Measurements from ENCODE around the gene FBXL7.

The FBXL7 gene

GRCh38 chr5:15794052-15794985 is 294.3 kb downstream of the FBXL7 start:
- no peaks in the 10 kb centered on the region for H3K79me1 ChIP-seq (ENCODE audit: low read length)
- H4K91ac ChIP-seq (ENCODE audit: low read depth, low read length), result no peak overlapping the region
- WGBS (ENCODE audit: extremely low coverage, insufficient coverage, insufficient read length), result no CpG with 5 or more reads among the region's 6 CpGs
- peaks cover 1% of the 10 kb centered on the region for H3K9me3 ChIP-seq (ENCODE audit: insufficient read depth, low read depth, low read length)
- H3K27ac ChIP-seq (ENCODE audit: low read depth, low read length), result no peak overlapping the region
- no peak overlapping the region for H3K4ac ChIP-seq (ENCODE audit: low read depth, low read length)
- no peak overlapping the region for H3K23ac ChIP-seq (ENCODE audit: low read length)
- no peak overlapping the region for H3K9ac ChIP-seq (ENCODE audit: low read length)
- no peak overlapping the region for H3K4me2 ChIP-seq (ENCODE audit: low read length)
- H2BK12ac ChIP-seq (ENCODE audit: low read length), result no peak overlapping the region
- H2BK120ac ChIP-seq (ENCODE audit: insufficient read depth, low read length, poor library complexity), result no peak overlapping the region
- H3K36me3 ChIP-seq (ENCODE audit: control insufficient read depth in 1 of 2, insufficient read depth in 2 of 2, low read length in 2 of 2), result no peaks in the 10 kb centered on the region
- H2AFZ ChIP-seq (ENCODE audit: insufficient read depth, low read length, poor library complexity), result no peak overlapping the region
- H3K79me2 ChIP-seq (ENCODE audit: control insufficient read depth, insufficient read depth, low read length, poor library complexity), result no peaks in the 10 kb centered on the region
- H3K14ac ChIP-seq (ENCODE audit: low read length), result no peak overlapping the region
- peak in 1 of 2 donors; percentile 23 for DNase-seq
- no peak overlapping the region for H2BK5ac ChIP-seq (ENCODE audit: low read depth, low read length, poor library complexity)
- no peak overlapping the region for H4K12ac ChIP-seq (ENCODE audit: low read depth, low read length)
- no peak overlapping the region for H3K4me3 ChIP-seq (ENCODE audit: low read depth, low read length)
- no peak overlapping the region for H4K8ac ChIP-seq (ENCODE audit: low read depth, low read length)
- H3K18ac ChIP-seq (ENCODE audit: low read length), result no peak overlapping the region
- H3K4me1 ChIP-seq (ENCODE audit: control insufficient read depth in 1 of 2, insufficient read depth in 2 of 2, low read length in 2 of 2), result no peaks in the 10 kb centered on the region
- H3K27me3 ChIP-seq (ENCODE audit: insufficient read depth, low read length), result no peaks in the 10 kb centered on the region
- H2AK5ac ChIP-seq (ENCODE audit: low read length), result no peak overlapping the region

GRCh38 chr5:15796096-15796495 is 296.1 kb downstream of the FBXL7 start:
- H4K91ac ChIP-seq (ENCODE audit: low read depth, low read length), result no peak overlapping the region
- H3K9me3 ChIP-seq (ENCODE audit: insufficient read depth, low read depth, low read length), result peaks cover 1% of the 10 kb centered on the region
- H2AFZ ChIP-seq (ENCODE audit: insufficient read depth, low read length, poor library complexity), result no peak overlapping the region
- H3K36me3 ChIP-seq (ENCODE audit: control insufficient read depth in 1 of 2, insufficient read depth in 2 of 2, low read length in 2 of 2), result no peaks in the 10 kb centered on the region
- H3K4ac ChIP-seq (ENCODE audit: low read depth, low read length), result no peak overlapping the region
- no peak overlapping the region for H2BK120ac ChIP-seq (ENCODE audit: insufficient read depth, low read length, poor library complexity)
- H3K18ac ChIP-seq (ENCODE audit: low read length), result no peak overlapping the region
- no peak for DNase-seq
- no peak overlapping the region for H2BK5ac ChIP-seq (ENCODE audit: low read depth, low read length, poor library complexity)
- H3K4me1 ChIP-seq (ENCODE audit: control insufficient read depth in 1 of 2, insufficient read depth in 2 of 2, low read length in 2 of 2), result no peaks in the 10 kb centered on the region
- H3K79me2 ChIP-seq (ENCODE audit: control insufficient read depth, insufficient read depth, low read length, poor library complexity), result no peaks in the 10 kb centered on the region
- H2AK5ac ChIP-seq (ENCODE audit: low read length), result no peak overlapping the region
- no peaks in the 10 kb centered on the region for H3K79me1 ChIP-seq (ENCODE audit: low read length)
- H4K8ac ChIP-seq (ENCODE audit: low read depth, low read length), result no peak overlapping the region
- no peak overlapping the region for H3K4me2 ChIP-seq (ENCODE audit: low read length)
- H3K9ac ChIP-seq (ENCODE audit: low read length), result no peak overlapping the region
- no peak overlapping the region for H3K14ac ChIP-seq (ENCODE audit: low read length)
- no CpG with 5 or more reads among the region's 2 CpGs for WGBS (ENCODE audit: extremely low coverage, insufficient coverage, insufficient read length)
- H3K27ac ChIP-seq (ENCODE audit: low read depth, low read length), result no peak overlapping the region
- H3K27me3 ChIP-seq (ENCODE audit: insufficient read depth, low read length), result no peaks in the 10 kb centered on the region
- no peak overlapping the region for H4K12ac ChIP-seq (ENCODE audit: low read depth, low read length)
- H3K4me3 ChIP-seq (ENCODE audit: low read depth, low read length), result no peak overlapping the region
- no peak overlapping the region for H2BK12ac ChIP-seq (ENCODE audit: low read length)
- no peak overlapping the region for H3K23ac ChIP-seq (ENCODE audit: low read length)

- Histone ChIP-seq H3K4me2 (ENCODE audit: low read length) (no peak overlapping the region), H4K8ac (ENCODE audit: low read depth, low read length) (no peak overlapping the region), H3K4me3 (ENCODE audit: low read depth, low read length) (no peak overlapping the region), H2BK120ac (ENCODE audit: insufficient read depth, low read length, poor library complexity) (no peak overlapping the region), H2AFZ (ENCODE audit: insufficient read depth, low read length, poor library complexity) (no peak overlapping the region), H4K91ac (ENCODE audit: low read depth, low read length) (no peak overlapping the region), H4K12ac (ENCODE audit: low read depth, low read length) (no peak overlapping the region), H3K4me1 (ENCODE audit: control insufficient read depth in 1 of 2, insufficient read depth in 2 of 2, low read length in 2 of 2) (no peaks in the 10 kb centered on the region), H2AK5ac (ENCODE audit: low read length) (no peak overlapping the region), H3K23ac (ENCODE audit: low read length) (no peak overlapping the region), H3K14ac (ENCODE audit: low read length) (no peak overlapping the region), H3K18ac (ENCODE audit: low read length) (no peak overlapping the region), H3K36me3 (ENCODE audit: control insufficient read depth in 1 of 2, insufficient read depth in 2 of 2, low read length in 2 of 2) (no peaks in the 10 kb centered on the region), H3K9ac (ENCODE audit: low read length) (no peak overlapping the region), H3K9me3 (ENCODE audit: insufficient read depth, low read depth, low read length) (peaks cover 1% of the 10 kb centered on the region), H3K79me2 (ENCODE audit: control insufficient read depth, insufficient read depth, low read length, poor library complexity) (no peaks in the 10 kb centered on the region), H2BK5ac (ENCODE audit: low read depth, low read length, poor library complexity) (no peak overlapping the region), H2BK12ac (ENCODE audit: low read length) (no peak overlapping the region), H3K27ac (ENCODE audit: low read depth, low read length) (no peak overlapping the region), H3K4ac (ENCODE audit: low read depth, low read length) (no peak overlapping the region), H3K79me1 (ENCODE audit: low read length) (no peaks in the 10 kb centered on the region), H3K27me3 (ENCODE audit: insufficient read depth, low read length) (no peaks in the 10 kb centered on the region)
- no CpG with 5 or more reads among the region's 6 CpGs for WGBS (ENCODE audit: extremely low coverage, insufficient coverage, insufficient read length)
- no peak for DNase-seq
These were observed 296.6 kb downstream of the FBXL7 start for GRCh38 chr5:15796557-15796956.

GRCh38 chr5:15797116-15797515 is 297.1 kb downstream of the FBXL7 start:
- H3K14ac ChIP-seq (ENCODE audit: low read length), result no peak overlapping the region
- H3K4me1 ChIP-seq (ENCODE audit: control insufficient read depth in 1 of 2, insufficient read depth in 2 of 2, low read length in 2 of 2), result no peaks in the 10 kb centered on the region
- no peak overlapping the region for H2AFZ ChIP-seq (ENCODE audit: insufficient read depth, low read length, poor library complexity)
- H4K12ac ChIP-seq (ENCODE audit: low read depth, low read length), result no peak overlapping the region
- no peak overlapping the region for H3K4ac ChIP-seq (ENCODE audit: low read depth, low read length)
- H2BK5ac ChIP-seq (ENCODE audit: low read depth, low read length, poor library complexity), result no peak overlapping the region
- no peak overlapping the region for H3K4me2 ChIP-seq (ENCODE audit: low read length)
- DNase-seq, result no peak
- no CpG with 5 or more reads among the region's 1 CpG for WGBS (ENCODE audit: extremely low coverage, insufficient coverage, insufficient read length)
- H3K9me3 ChIP-seq (ENCODE audit: insufficient read depth, low read depth, low read length), result peaks cover 1% of the 10 kb centered on the region
- no peaks in the 10 kb centered on the region for H3K79me1 ChIP-seq (ENCODE audit: low read length)
- H3K4me3 ChIP-seq (ENCODE audit: low read depth, low read length), result no peak overlapping the region
- H3K27me3 ChIP-seq (ENCODE audit: insufficient read depth, low read length), result no peaks in the 10 kb centered on the region
- H3K9ac ChIP-seq (ENCODE audit: low read length), result no peak overlapping the region
- H3K23ac ChIP-seq (ENCODE audit: low read length), result no peak overlapping the region
- H3K79me2 ChIP-seq (ENCODE audit: control insufficient read depth, insufficient read depth, low read length, poor library complexity), result no peaks in the 10 kb centered on the region
- no peak overlapping the region for H4K8ac ChIP-seq (ENCODE audit: low read depth, low read length)
- no peak overlapping the region for H4K91ac ChIP-seq (ENCODE audit: low read depth, low read length)
- no peak overlapping the region for H3K18ac ChIP-seq (ENCODE audit: low read length)
- no peak overlapping the region for H2AK5ac ChIP-seq (ENCODE audit: low read length)
- no peak overlapping the region for H2BK12ac ChIP-seq (ENCODE audit: low read length)
- no peak overlapping the region for H3K27ac ChIP-seq (ENCODE audit: low read depth, low read length)
- H2BK120ac ChIP-seq (ENCODE audit: insufficient read depth, low read length, poor library complexity), result no peak overlapping the region
- no peaks in the 10 kb centered on the region for H3K36me3 ChIP-seq (ENCODE audit: control insufficient read depth in 1 of 2, insufficient read depth in 2 of 2, low read length in 2 of 2)
